Motor neuron (in vitro differentiated cells): ENCODE results near the gene N4BP2. TPM values are rescaled to one million over a fixed set of nuclear protein-coding genes. Genes with fewer than 3 reads are reported as not detected.

Source experiments
- ATAC-seq, 8 experiments: fragments of 200-7000 bp; cut with Tn5 transposase; replicated peaks in 6 of 8; 2 replicates each; pipeline ENCODE4 v1.8.0; 2021; ENCODE audit warnings: mild to moderate bottlenecking in 8 of 8, moderate library complexity in 8 of 8
- H3K27ac ChIP-seq, 2 donors: fragments of 250-450 bp; sonication (Bioruptor Pico); 2 replicates each; pipeline ENCODE4 v1.9.0; 2021; ENCODE audit warnings: antibody characterized with exemption in 2 of 2, mild to moderate bottlenecking in 2 of 2, moderate library complexity in 1 of 2
- H3K4me1 ChIP-seq, 2 donors: fragments of 250-450 bp; sonication (Bioruptor Pico); replicated peaks in 1 of 2; 2 replicates each; pipeline ENCODE4 v1.6.1; 2021; ENCODE audit warnings: antibody characterized with exemption in 2 of 2, mild to moderate bottlenecking in 2 of 2, moderate library complexity in 1 of 2
- H3K4me3 ChIP-seq, 5 donors: fragments of 250-450 bp; sonication (Bioruptor Pico); 2 replicates each; pipeline ENCODE4 v1.9.0; 2021; ENCODE audit warnings: antibody characterized with exemption in 5 of 5, mild to moderate bottlenecking in 5 of 5, moderate library complexity in 4 of 5
- WGBS, 10 experiments: fragments of 450-650 bp; shearing (Covaris generic); methylation state at CpG; one replicate each; pipeline ENCODE4 v1.0.0; 2022; 5-methylcytosine and 5-hydroxymethylcytosine counted together
- in situ Hi-C, 9 experiments: fragments of 400-800 bp; cut with MboI; loops; one replicate each; pipeline ENCODE4 v1.15.0; 2021; ENCODE audit warnings: low sequenced_read_pairs in 9 of 9, low pct_unique_long_range_greater_than_20kb in 2 of 9; ENCODE audit not compliant: unreplicated experiment in 9 of 9
- total RNA-seq, 8 experiments: library from RNA; unstranded; fragments of 300-600 nt; gene quantifications; 2 replicates each; pipeline versions ENCODE4 v1.2.3 to v1.2.4, GENCODE V29; 2022

Gene N4BP2
- total RNA-seq, 8 experiments from 2014 or later = 7.4 to 38.0 (median 27.3) TPM

- no peak overlapping the region for H3K27ac ChIP-seq
- ATAC-seq = peak in 2 of 8 experiments; percentile 31 to 33
- WGBS, 10 experiments = 33 to 94% (median 72%) methylated on average over 1 to 5 of the region's 5 CpGs
- peaks cover 10 to 14% of the 10 kb centered on the region in 2 donors for H3K4me1 ChIP-seq
- in situ Hi-C loops = no loop called here
- no peak overlapping the region for H3K4me3 ChIP-seq
Observed at GRCh38 chr4:40190465-40190864, 133.8 kb downstream of the N4BP2 start.

- peaks cover 10 to 14% of the 10 kb centered on the region in 2 donors for H3K4me1 ChIP-seq
- H3K27ac ChIP-seq = no peak overlapping the region
- no peak overlapping the region for H3K4me3 ChIP-seq
- in situ Hi-C loops = no loop called here
- ATAC-seq = peak in 3 of 8 experiments; percentile 21 to 81 (median 29)
- 29 to 93% (median 61%) methylated on average over 3 to 13 of the region's 14 CpGs for WGBS, 10 experiments
Observed at GRCh38 chr4:40190880-40191815, 134.5 kb downstream of the N4BP2 start.

- Histone ChIP-seq H3K27ac (no peak overlapping the region), H3K4me1 (peaks cover 10 to 20% of the 10 kb centered on the region in 2 donors), H3K4me3 (no peak overlapping the region)
- in situ Hi-C loops = no loop called here
- peak in 1 of 8 experiments; percentile 60 for ATAC-seq
- WGBS, 10 experiments = 17 to 89% (median 67%) methylated on average over 3 to 7 of the region's 8 CpGs; no CpG with 5 or more reads in 1 of the 10 experiments
Observed at GRCh38 chr4:40192114-40193015, 135.7 kb downstream of the N4BP2 start.

GRCh38 chr4:40193016-40193571, 136.4 kb downstream of the N4BP2 start:
- H3K4me1 ChIP-seq = peaks cover 10 to 20% of the 10 kb centered on the region in 2 donors
- in situ Hi-C loops = no loop called here
- ATAC-seq = peak in 1 of 8 experiments; percentile 71
- H3K4me3 ChIP-seq = no peak overlapping the region
- 10 to 40% (median 25%) methylated on average over 2 to 4 of the region's 11 CpGs; no CpG with 5 or more reads in 7 of the 10 experiments for WGBS, 10 experiments
- H3K27ac ChIP-seq = no peak overlapping the region

GRCh38 chr4:40193578-40193977, 136.9 kb downstream of the N4BP2 start:
- WGBS, 10 experiments = 60 to 100% (median 83%) methylated on average over 1 to 5 of the region's 7 CpGs; no CpG with 5 or more reads in 3 of the 10 experiments
- in situ Hi-C loops = no loop called here
- peaks cover 10 to 20% of the 10 kb centered on the region in 2 donors for H3K4me1 ChIP-seq
- H3K27ac ChIP-seq = no peak overlapping the region
- peak in 1 of 8 experiments; percentile 3 for ATAC-seq
- no peak overlapping the region for H3K4me3 ChIP-seq

GRCh38 chr4:40194602-40195161, 138.0 kb downstream of the N4BP2 start:
- H3K4me3 ChIP-seq = no peak overlapping the region
- 14 to 89% (median 61%) methylated on average over 1 to 12 of the region's 14 CpGs; no CpG with 5 or more reads in 2 of the 10 experiments for WGBS, 10 experiments
- in situ Hi-C loops = no loop called here
- no peak for ATAC-seq
- H3K4me1 ChIP-seq = peaks cover 10 to 20% of the 10 kb centered on the region in 2 donors
- H3K27ac ChIP-seq = no peak overlapping the region

- Histone ChIP-seq H3K4me1 (peaks cover 10 to 20% of the 10 kb centered on the region in 2 donors), H3K27ac (no peak overlapping the region), H3K4me3 (no peak overlapping the region)
- in situ Hi-C loops = no loop called here
- WGBS, 10 experiments = 62 to 100% (median 98%) methylated on average over 1 to 6 of the region's 10 CpGs; no CpG with 5 or more reads in 2 of the 10 experiments
- no peak for ATAC-seq
Observed at GRCh38 chr4:40195182-40196177, 138.8 kb downstream of the N4BP2 start.

- Histone ChIP-seq H3K27ac (no peak overlapping the region), H3K4me3 (no peak overlapping the region), H3K4me1 (peaks cover 10 to 23% of the 10 kb centered on the region in 2 donors)
- ATAC-seq = no peak
- WGBS, 10 experiments = 68 to 100% (median 93%) methylated on average over 2 to 8 of the region's 8 CpGs
- in situ Hi-C loops = no loop called here
Observed at GRCh38 chr4:40196272-40196671, 139.6 kb downstream of the N4BP2 start.

GRCh38 chr4:40196724-40197281, 140.2 kb downstream of the N4BP2 start, which contains the start of gene RHOH:
Gene RHOH, plus strand, starts transcription at chr4:40197031. Its CDS starts 46,356 bp downstream, at chr4:40243387.
- Histone ChIP-seq H3K27ac (no peak within 1 kb of the TSS), H3K4me3 (no peak within 1 kb of the TSS), H3K4me1 (peaks cover 7 to 23% of the 10 kb centered on the region in 2 donors)
- ATAC-seq = no peak
- 7 to 73% (median 36%) methylated on average over 3 to 13 of the region's 14 CpGs; no CpG with 5 or more reads in 1 of the 10 experiments for WGBS, 10 experiments
- in situ Hi-C loops = no loop called here

GRCh38 chr4:40197879-40198689, 141.4 kb downstream of the N4BP2 start:
- in situ Hi-C loops = no loop called here
- Histone ChIP-seq H3K27ac (no peak overlapping the region), H3K4me1 (peaks cover 0 to 17% of the 10 kb centered on the region in 2 donors), H3K4me3 (no peak overlapping the region)
- ATAC-seq = no peak
- 64 to 94% (median 79%) methylated on average over 2 to 9 of the region's 15 CpGs; no CpG with 5 or more reads in 1 of the 10 experiments for WGBS, 10 experiments
